Cortex of kidney (tissue), 1 donor: Measurements from ENCODE around the gene IGSF21.

Source experiments
- DNase-seq: peaks from one replicate; lab custom pipeline; 2025; lab: John Stamatoyannopoulos, UW

Gene IGSF21

DNA sequence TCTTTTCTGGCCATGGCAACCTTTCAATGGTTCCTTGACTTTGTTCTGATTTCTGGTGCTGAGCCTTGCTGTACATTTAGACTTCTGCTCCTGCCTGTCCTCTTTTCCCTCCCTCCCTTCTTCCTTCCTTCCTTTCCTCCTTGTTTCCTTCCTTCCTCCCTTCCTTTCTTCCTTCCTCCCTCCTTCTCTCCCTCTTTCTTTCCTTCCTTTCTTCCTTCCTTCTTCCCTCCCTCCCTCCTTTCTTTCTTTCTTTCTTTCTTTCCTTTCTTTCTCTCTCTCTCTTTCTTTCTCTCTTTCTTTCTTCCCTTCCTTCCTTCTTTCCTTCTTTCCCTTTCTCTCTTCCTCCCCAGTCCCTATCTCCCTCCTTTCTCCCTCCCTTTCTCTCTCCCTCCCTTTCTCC lies 10.4 kb upstream of the IGSF21 start:
- DNase-seq: no peak

DNA sequence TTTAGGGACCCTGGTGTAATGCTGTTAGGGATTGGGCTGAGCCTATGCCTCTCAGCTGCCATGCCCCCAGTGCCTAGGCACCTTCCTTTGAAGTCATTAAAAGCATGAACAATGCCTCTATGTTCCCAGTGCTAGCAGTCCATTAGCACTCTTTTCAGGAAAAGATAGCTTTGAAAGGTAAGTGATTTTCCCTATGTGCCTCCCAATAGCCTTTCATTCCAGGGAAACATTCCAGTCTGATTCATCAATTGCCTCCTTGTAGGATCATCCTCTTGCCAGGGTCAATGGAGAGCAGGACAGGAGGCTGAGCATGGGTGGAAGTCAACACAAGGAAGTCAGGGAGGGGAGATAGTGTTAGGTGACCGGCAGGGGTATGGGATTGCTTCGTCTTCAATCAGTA lies 8.6 kb upstream of the IGSF21 start:
- no peak for DNase-seq

DNA sequence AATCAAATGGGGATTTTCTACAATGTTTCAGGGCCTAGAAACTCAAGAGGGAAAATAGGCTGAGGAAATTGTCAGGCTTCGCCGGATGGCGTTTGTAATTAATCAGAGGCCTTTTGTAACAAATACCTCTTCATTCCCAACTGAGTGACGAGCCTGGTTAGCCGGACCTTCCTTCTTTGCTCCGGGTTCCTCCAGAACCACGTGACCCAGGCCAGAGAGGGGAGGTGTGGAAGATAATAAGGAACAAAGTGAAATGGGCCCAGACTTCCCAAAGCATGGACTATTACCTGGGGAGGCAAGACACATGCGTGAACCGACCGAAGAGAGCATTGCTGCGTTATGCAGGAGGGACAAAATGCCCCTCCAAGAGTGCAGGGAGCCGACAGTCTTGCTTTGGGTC lies 7.5 kb upstream of the IGSF21 start:
- DNase-seq: no peak

DNA sequence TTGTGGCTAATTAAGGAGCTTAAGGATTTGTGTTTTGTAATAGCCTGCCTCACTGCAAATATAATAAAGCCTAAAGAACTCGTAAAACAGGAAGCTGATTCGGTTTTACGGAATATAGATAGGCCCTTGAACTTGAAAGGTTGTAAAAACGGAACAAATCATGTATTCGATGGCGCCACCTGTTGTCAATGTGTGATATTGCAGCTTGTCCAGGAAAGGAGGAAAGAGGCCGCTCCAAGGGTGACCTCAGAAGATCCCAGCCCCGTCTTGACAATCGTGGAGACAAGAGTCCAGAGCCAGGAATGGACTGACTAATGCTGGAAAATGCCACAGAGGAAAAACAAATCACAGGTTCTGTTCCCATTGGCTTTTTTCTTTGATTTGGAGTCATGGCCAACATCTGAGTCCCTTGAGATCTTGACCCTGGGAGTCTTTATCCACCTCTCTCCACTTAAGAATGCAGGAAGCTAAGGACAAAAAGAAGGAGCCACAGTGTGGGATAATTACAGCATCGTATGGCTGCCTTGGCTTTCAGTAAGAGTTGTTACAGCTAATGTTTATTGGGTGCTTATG lies 7.0 kb upstream of the IGSF21 start:
- DNase-seq: no peak

DNA sequence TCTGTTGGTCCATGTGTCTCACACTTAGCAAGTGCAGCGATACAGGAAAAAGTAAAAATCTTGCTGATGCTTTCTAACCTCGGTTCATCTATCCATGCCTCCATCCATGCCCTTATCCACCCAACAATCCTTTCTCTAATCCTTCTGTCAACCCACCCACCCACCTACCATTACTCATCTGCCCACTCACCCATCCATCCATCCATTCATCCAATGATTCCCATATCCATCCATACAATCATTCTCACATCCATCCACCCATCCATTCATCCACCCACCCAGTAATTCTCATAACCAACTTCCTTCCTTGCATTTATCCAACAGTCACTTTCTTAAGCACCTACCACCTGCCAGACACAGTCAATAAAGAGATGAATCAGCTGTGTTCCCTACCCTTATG lies 6.1 kb upstream of the IGSF21 start:
- DNase-seq: no peak

DNA sequence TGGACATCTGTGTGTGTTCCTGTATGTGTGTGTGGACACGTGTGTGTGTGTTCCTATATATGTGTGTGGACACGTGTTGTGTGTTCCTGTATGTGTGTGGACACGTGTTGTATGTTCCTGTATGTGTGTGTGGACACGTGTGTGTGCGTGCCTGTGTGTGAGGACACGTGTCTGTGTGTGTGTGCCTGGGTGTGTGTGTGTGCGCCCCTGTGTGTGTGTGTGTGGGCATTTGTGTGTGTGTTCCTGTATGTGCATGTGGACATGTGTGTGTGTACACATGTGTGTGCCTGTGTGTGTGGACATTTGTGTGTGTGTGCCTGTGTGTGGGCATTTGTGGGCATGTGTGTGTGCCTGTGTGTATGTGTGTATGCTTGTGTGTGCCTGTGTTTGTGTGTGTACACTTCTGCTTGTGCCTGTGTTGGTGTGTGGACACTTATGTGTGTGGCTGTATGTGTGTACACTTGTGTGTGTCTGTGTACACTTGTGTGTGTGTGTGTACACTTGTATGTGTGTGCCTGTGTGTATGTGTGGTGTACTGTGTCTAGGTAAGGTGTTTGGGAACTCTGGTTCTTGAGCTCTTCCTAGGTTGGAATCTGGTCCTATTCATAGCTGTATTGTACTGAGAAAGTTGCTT lies 3.7 kb upstream of the IGSF21 start:
- DNase-seq: no peak

DNA sequence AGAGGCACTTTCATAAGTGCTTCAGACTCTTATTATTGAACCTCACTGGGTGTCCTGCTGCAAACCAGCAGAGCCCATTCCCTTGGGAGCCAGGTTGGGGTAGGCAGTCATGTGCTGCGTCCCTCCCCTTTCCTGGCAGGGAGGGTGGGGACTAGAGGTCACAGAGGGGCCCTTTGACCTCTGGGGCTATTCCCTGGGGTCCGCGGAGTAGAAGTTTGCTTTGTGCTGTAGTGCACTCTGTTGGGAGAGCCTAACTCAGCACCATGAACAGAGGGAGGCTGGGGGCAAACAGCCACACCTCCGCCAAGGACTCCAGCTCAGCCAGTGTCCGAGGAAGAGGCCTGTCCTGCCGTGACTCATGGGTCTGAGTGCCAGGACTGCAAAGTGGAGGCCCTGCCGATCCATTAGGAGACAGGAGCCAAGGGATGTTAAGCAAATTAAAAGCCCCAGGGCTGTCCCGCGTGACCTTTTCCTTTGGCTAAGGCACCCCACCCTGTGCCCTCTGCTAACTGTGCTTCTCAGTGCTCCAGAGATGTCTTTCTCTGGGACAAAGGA lies 3.0 kb upstream of the IGSF21 start:
- DNase-seq: no peak

DNA sequence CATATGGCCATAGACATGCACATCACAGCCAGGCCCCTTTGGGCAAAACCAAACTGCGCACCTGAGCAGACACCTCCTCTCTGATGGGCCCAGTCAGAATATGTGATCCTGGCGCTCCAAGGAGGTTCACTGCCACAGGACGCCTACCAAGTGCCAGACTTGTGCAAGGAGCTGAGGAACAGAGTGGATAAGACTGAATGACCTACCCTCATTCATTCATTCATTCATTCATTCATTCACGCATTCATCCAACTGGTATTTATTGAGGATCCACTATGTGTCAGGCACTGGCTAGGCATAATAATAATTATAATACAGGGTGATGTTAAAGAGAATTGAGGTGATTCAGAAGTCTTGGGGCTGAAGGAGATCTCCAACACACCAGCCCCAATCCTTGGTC lies 2.4 kb upstream of the IGSF21 start:
- DNase-seq: no peak

DNA sequence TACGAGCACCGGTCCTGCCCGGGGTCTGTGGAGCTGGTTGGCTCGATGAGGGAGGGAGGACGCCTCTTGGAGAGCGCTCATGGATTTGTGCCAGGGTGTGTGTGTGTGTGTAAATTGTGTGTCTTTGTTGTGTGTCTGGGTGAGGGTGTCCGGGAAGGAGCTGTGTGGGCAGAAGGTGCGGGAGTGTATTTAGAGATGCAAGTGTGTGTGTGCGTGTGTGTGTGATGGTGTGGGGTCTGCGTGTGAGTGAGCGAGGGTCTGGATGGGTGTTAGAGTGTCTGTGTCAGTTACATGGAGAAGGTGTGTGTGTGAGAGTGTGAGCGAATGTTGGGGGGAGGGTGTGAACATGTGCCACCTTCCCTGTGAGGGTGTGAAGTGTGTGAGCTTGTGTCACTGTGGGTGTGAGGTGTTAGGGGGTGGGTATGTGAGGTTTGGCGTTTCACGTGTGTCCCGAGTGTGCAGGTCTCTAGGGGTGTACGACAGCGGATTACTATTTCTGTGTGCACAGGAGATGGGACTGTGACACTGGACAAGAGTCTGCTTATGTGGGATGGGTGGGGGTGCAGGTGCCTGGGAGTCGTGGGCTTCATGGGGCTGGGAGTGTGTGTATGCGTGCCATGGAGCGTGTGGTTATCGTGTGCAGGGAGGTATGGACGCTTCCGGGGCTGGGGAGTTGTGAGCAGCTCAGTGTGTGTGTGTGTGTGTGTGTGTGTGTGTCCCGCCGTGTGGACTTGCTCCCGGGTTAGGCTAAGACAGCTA lies 880 bp downstream of the IGSF21 start:
- no peak for DNase-seq

DNA sequence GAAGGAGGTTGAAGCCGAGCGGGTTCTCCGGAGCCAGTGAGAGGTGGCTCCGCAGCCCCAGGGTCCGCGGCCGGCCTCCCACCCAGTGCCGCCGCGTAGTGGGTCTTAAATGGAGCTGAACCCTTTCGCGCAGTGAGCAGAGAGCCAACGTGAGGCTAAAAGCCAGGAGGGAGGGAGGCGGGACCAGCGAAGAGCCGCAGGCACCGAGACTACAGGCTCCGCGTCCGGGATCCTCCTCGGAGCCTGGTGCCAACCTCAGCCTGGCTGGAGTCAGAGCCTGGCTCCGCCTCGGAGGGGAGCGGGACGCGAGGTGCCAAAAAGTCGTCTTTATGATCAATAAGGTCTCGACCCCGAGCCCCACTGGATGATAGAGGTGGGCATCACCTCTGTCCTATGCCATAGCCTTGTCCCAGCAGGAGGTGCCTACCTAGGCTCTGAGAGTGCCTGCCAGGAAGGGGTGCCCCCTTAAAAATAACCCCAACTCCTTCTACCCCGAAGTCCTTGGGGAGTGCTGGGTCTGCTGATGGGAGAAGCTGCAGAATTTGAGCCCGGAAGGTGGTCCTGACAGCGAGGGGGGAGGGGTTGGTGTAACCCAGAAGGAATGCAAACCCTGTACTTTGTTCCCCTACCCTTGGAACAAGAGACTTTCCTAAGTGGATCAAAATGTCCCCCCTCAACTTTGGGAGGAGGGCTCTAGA lies 1.6 kb downstream of the IGSF21 start:
- no peak for DNase-seq

DNA sequence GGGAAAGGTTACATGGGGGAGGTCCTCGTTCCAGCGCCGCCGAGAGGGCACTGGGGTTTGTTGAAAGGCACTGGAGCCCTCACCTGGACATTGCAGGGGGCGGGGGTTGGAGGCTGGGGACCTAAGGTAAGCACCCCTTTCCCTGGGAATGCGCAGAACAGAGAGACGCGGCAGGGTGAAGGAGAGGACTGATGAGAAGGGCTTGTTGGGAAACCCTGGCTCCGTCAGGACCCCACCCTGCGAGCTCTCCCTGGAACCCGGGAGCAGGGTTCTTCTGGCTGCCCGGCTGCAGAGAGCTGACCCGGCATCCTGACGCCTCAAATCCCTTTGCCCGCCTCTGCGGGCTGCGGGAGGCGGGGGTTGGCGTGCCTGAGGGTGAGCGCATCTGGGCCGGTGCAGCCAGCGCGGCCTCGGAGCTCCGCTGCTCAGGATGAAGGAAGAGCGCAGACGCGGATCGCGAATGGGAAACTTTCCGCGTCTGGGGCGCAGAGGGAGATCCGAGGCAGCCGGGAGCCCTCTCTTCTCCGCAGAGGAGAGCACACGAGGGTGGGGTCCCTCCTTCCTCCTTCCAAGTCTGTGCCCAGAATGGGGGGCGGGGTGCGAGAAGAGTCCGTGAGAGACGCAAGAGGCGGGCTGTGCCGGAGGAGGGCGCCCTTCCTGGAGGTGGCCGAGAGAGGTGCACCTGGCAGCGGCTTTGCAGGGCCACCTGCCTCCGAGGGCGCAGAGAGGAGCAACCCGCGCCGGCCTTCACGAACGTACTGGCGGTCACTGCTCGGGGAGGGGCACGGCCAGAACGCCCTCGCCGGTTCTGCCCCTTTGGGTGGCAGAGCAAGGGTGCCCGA lies 2.4 kb downstream of the IGSF21 start:
- DNase-seq: no peak

DNA sequence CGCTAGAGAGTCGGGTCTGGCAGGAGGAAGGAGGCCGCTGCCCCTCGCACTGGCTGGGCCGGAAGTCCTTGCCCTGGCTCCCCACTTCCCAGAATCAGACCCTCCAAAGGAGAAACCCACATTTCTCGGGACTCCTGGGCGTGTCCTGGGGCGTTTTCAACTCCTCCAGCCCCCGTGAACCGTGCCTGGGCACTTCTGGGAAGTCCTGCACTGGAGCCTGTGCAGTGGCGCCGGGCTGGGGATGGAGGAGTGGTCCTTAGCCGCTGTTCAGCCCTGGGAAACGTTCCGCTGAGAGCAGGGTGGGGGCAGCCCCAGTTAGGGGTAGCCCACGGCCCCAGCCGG lies 3.0 kb downstream of the IGSF21 start:
- no peak for DNase-seq

DNA sequence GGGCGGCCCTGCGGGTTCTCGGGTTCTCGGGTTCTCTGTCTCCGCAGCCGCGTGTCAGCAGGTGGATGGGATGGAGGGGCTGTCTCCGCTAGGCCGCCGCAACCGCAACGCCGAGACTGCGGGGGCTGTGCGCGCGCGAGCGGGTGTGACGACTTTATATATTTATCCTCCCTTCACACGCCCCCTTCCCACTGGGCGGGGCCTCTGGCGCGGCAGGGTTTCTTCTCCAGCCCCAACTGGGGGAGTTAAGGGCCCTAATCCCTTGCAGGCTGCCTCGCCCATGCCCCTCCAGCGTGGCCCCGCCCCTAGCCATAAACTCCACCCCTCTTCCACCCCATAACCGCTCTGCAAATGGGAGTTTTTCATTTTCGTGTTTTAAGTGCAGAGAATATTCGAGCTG lies 3.4 kb downstream of the IGSF21 start:
- no peak for DNase-seq

DNA sequence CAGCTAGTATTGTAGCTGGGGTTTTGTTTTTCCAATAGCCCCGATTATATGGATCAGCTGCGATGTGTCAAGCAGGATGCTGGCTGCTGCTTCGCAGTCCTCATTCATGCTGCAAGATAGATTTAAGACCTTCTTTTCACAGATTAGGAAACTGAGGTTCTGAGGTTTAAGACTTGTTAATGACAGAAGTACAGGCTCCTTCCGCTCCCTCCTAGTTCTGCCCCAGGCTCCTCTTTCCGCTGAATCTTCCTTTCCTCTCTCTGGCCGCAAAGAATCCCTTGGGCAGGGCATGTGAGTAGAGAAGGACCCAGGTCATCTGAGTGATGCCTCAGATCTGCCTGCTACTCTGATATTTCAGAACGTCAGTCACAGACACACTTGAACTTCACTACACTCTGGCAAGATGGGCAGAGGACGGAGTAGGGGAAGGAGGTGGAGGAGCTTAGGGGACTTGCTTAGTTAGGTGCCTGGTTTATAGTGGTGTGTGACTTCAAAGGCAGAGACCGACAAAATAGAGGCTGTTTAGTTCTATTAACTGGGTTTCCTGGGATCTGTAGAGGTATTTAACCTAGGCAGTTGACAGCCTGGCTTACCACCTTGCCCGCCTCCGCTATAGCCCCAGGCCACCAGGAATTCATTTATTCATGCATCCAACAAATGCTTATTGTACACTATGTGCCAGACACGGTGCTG lies 4.2 kb downstream of the IGSF21 start:
- no peak for DNase-seq

DNA sequence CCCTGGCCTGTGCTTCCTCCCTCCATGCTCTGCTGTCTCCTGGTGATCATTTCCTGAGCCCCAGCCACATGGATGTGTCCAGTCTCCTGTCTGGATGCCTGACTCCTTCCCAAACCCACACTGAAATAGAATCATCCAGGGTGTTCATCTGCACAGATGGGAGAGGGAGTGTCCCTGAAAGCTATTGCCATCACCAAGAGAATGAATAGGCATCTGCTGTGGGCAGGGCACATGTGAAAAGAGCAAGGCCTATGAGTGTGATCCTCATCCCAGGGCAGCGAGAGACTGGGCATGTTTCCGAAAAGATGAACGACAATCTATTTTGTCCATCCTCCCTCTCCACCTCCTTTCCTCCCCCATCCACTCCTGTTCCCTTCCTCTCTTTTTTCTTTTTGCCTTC lies 5.0 kb downstream of the IGSF21 start:
- no peak for DNase-seq

DNA sequence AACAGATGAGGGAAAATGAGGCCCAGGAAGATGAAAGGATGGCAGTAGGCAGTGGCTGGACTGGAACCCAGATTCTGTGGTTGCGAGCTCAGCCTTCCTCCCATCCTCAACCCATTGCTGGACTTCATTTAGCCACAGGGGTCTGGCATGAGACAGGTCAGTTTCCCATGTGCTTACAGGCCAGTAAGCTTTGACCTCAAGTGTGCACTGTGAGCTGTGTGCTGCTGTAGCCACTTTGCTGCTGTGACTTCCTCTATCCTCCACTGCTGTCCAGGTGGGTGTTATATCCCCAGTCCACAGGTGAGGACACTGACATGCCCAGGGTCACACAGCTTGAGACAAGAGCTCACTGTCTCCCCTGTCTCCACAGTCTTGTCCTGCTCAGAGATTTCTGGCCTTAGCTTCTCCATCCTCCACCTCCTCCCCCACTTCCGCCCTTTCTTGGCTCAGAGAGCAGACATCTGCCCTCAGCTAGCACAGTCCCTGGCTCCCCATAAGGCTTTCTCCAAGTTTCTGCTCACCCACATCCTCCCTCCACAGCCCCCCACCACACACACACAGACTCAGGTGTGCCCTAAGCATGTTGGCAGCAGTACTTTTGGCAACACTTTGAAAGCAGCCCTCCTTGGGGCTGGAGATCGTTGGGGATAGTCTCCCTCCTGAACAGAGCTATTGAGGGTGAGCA lies 7.3 kb downstream of the IGSF21 start:
- DNase-seq: no peak

DNA sequence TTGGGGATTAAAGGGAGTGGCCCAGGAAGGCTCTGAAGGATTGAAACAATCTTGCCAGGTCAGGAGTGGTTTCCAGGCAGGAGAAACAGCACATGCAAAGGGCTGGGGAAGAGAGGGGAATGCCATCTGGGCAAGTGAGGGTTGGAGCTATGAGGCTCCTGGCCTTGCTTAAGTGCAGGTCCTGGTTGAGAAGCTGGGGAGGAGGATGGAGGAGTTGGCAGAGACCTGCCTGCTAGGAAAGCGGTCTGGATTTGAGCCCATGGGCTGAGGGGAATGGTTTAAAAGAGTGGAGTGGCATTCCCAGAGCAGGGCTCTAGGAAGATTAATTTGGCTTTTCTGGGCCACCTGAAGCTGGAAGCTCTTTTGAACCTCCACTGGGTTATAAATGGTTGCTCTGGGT lies 9.2 kb downstream of the IGSF21 start:
- DNase-seq: no peak

DNA sequence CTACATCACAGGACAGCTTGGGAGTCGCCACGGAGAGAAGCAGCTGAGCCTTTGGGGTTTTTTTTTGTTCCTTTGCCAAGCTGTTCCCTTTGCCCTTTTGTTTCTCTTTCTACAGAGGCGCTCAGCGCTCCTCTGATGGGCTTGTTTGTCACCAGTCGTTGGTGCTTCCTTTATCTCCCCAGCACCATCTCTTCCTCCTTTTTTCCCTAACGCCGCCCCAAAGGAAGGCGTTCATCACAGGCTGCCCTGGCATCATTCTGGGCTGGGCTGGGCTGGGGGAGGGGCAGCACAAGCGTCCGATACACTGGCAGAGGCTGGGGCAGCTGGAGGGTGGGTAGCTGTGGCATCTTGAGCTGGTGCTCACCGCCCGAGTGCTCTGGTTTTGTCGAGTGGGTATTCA lies 10.5 kb downstream of the IGSF21 start:
- DNase-seq: no peak

DNA sequence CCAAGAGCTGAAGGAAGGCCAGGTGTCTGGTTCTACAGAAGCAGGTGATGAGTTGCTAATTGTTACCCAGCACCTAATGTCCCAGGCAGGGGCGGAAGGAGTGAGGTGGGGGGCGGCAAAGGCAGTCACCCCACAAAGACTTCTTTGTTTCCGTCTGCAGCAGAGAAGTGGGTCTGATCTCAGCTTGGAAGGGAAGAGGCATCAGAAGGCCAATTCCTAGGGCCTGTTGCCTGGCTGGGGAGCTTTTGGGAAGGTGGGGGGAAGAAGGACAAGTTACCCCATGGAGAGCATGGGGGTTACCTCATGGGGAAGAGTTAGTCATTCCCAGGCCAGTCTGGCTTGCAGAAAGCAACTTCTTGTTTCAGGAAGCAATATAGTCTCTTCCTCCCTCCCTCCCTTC lies 10.9 kb downstream of the IGSF21 start:
- DNase-seq: no peak

DNA sequence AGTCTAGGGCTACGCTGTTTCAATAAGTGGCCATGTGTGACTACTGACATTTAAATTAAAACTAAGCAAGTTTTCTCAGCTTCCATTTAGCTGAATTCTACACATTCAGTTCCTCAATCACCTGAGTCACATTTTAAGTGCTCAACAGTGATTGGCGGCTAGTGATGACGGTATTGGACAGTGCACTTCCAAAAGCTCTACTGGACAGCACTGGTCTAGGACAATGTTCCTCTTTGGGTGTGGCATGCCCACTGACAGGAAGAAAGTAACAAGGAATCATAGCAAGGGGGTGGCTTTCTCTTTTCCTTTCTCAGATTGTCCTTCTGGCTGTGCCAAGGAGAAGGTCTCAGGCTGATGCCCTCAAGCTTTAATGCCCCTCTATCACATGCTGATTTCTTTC lies 11.7 kb downstream of the IGSF21 start:
- DNase-seq: no peak
